BLaER1 treated with 17β-estradiol and CSF1 and Interleukin-3, amounts not matched to agents 10 nM and 100 nM (cell line): Measurements from ENCODE around the gene FLOT1.
"Not testable (repeated sequence)": the region's sequence is repeated elsewhere in the genome, so short reads cannot be mapped to it uniquely, and the experiment has no call there.

Source experiments
- H3K27ac ChIP-seq, 11 experiments: shearing (Covaris generic); formaldehyde crosslinking; 2 replicates each; pipeline ENCODE4 v1.8.1; 2022
- H3K27me3 ChIP-seq, 11 experiments: shearing (Covaris generic); formaldehyde crosslinking; 2 replicates each; pipeline ENCODE4 v1.8.1; 2022
- H3K36me3 ChIP-seq, 11 experiments: shearing (Covaris generic); formaldehyde crosslinking; 2 replicates each; pipeline ENCODE4 v1.8.1; 2022
- H3K4me1 ChIP-seq, 10 experiments: shearing (Covaris generic); formaldehyde crosslinking; 2 replicates each; pipeline ENCODE4 v1.8.1; 2022
- H3K4me2 ChIP-seq, 11 experiments: shearing (Covaris generic); formaldehyde crosslinking; 2 replicates each; pipeline ENCODE4 v1.8.1; 2022
- H3K4me3 ChIP-seq, 10 experiments: shearing (Covaris generic); formaldehyde crosslinking; 2 replicates each; pipeline ENCODE4 v1.8.1; 2022
- H3K9ac ChIP-seq, 11 experiments: shearing (Covaris generic); formaldehyde crosslinking; 2 replicates each; pipeline ENCODE4 v1.8.1; 2022
- H3K9me3 ChIP-seq, 11 experiments: shearing (Covaris generic); formaldehyde crosslinking; replicated peaks in 1 of 11; 2 replicates each; pipeline ENCODE4 v1.8.1; 2022
- H4K20me1 ChIP-seq, 11 experiments: shearing (Covaris generic); formaldehyde crosslinking; 2 replicates each; pipeline ENCODE4 v1.8.1; 2022
- Cebpa-rat ChIP-seq, 11 experiments: shearing (Covaris generic); IDR thresholded peaks; 2 replicates each; pipeline ENCODE4 v1.8.1; 2022

The FLOT1 gene

DNA sequence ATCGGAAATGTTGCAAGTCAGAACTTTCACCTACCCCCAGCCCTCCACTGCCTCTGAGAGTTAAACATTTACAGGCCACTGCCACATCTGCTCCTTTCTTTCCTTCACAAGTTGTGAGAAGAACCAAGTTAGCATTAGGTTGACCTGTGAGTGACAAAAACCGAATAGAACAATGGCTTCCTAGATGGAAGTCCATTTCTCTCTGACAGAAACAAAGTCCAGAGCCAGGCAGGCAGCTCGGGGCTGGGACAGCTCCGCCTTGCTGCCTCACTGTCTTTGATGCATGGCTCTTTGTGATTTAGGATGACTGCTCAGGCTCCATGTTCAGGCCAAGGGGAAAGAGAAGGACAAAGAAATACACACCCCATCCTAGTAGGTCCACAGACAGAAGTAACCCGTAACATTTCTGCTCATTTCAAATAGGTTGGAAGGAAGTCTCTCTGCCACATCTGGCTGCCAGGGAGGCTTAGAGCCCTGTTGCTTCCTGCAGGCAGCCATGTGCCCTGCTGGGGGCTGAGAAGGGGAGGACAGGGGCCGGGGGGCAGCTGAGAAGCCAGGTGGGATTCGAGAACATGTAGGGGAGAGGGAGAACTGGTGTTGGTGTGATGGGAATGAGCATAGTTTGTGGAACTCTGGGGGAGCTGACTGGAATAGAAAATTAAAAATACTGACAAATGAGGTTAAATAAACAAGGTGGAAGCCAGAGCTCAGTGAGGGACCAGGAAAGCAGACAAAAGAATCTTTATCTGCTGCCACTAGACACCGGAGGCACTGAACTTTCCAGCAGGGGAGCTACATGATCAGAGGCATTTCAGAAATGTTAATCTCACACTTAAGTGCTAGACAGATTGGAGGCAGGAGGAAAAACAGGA, 21.4 kb upstream of the FLOT1 start:
- TF ChIP-seq Cebpa-rat (IDR thresholded peaks at IDR 0.05) = no peak
- Histone ChIP-seq H3K27ac (peak overlapping the region; percentile 15 to 66 (median 46); a peak in 18 of 22 replicates), H3K9me3 (peaks cover 3 to 18% (median 13%) of the 10 kb centered on the region in 11 experiments; a peak in 16 of 22 replicates), H4K20me1 (no peaks in the 10 kb centered on the region), H3K4me2 (peak overlapping the region; percentile 19 to 65 (median 45)), H3K36me3 (no peaks in the 10 kb centered on the region), H3K9ac (peak overlapping the region in 9 of 11 experiments; percentile 1 to 34 (median 22); a peak in 9 of 22 replicates), H3K4me1 (peaks cover 39 to 93% (median 62%) of the 10 kb centered on the region in 10 experiments), H3K27me3 (no peaks in the 10 kb centered on the region), H3K4me3 (no peak overlapping the region)

DNA sequence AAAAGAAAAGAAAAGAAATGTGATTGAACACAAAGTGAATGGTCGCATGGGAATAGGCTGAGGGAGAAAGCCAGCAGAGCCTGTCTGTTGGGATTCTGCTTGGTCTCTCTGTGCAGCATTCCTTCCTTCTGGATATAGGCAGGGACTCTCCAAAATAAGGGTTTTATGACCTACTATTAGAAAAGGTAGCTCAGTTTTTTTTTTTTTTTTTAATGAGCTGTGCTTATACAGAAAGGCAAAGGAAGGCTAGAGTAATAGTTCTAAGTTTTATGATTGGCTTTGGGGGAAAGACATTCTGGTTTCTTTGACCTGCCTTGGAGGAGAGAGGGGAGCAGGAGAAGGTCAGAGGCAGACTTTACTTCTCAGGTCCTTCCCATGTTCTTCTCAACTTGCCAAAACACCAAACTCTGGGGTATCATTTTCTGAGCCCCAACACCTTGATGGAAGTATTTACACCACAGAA, 20.7 kb upstream of the FLOT1 start:
- Histone ChIP-seq H3K9me3 (peaks cover 3 to 18% (median 13%) of the 10 kb centered on the region in 11 experiments; a peak in 16 of 22 replicates), H3K27ac (peak overlapping the region in 7 of 11 experiments; percentile 16 to 66 (median 52); a peak in 8 of 22 replicates), H3K4me1 (peaks cover 37 to 93% (median 62%) of the 10 kb centered on the region in 10 experiments), H3K4me2 (peak overlapping the region in 10 of 11 experiments; percentile 19 to 65 (median 50); a peak in 19 of 22 replicates), H3K9ac (peak overlapping the region in 2 of 11 experiments; percentile 10 to 31; a peak in 2 of 22 replicates), H3K27me3 (no peaks in the 10 kb centered on the region), H4K20me1 (no peaks in the 10 kb centered on the region), H3K4me3 (no peak overlapping the region), H3K36me3 (no peaks in the 10 kb centered on the region)
- TF ChIP-seq Cebpa-rat (IDR thresholded peaks at IDR 0.05) = no peak

DNA sequence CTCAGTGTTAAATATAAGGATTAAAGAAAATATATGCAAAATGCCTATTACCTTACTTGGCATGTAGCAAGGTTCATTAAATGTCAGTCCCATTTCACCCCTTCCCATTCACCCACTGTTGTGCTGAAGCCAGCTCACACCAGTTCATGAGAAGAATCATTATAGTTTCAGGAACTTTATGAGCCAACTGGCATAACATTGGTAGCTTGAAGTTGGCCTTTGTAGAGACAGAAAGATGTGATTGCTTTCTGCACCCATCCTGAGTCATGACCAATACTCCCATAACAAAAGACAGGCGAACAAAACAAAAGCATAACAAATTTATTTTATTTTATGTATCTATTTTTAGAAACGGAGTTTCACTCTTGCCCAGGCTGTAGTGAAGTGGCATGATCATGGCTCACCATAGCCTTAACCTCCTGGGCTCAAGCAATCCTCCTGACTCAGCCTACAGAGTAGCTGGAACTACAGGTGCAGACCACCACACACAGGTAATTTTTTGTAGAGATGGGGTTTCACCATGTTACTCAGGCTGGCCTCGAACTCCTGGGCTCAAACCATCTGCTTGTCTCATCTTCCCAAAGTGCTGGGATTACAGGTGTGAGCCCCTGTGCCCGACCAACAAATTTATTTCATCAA, 19.4 kb upstream of the FLOT1 start:
- TF ChIP-seq Cebpa-rat (IDR thresholded peaks at IDR 0.05) = no peak
- no peak overlapping the region for H3K9ac ChIP-seq
- H3K4me3 ChIP-seq = no peak overlapping the region
- H3K4me1 ChIP-seq = peaks cover 25 to 93% (median 57%) of the 10 kb centered on the region in 10 experiments
- H3K27me3 ChIP-seq = no peaks in the 10 kb centered on the region
- H3K9me3 ChIP-seq = peaks cover 3 to 18% (median 13%) of the 10 kb centered on the region in 11 experiments; a peak in 16 of 22 replicates
- H3K36me3 ChIP-seq = no peaks in the 10 kb centered on the region
- no peak overlapping the region; a peak in 1 of 22 replicates for H3K27ac ChIP-seq
- H4K20me1 ChIP-seq = no peaks in the 10 kb centered on the region
- H3K4me2 ChIP-seq = peak overlapping the region in 2 of 11 experiments; percentile 50 to 62; a peak in 3 of 22 replicates

DNA sequence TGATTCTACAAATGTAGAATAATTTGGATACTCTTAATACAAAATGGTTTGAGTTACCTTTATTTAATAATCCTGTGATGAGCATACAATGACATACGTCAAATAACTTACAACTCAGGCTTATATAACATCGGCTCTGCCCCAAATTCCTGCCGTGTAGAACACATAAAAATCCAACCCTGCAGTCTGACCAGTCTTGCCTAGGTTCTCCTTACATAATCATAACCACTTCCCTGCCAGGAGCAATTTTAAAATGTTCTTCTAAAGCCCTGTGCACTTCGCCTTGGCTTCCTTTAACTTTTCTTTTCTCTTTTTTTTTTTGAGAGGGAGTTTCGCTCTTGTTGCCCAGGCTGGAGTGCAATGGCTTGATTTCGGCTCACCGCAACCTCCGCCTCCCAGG, 18.1 kb upstream of the FLOT1 start:
- Histone ChIP-seq H4K20me1 (no peaks in the 10 kb centered on the region), H3K4me1 (peaks cover 24 to 91% (median 51%) of the 10 kb centered on the region in 10 experiments), H3K4me2 (peak overlapping the region in 6 of 11 experiments; percentile 21 to 80 (median 76); a peak in 10 of 22 replicates), H3K36me3 (no peaks in the 10 kb centered on the region), H3K9ac (peak overlapping the region in 1 of 11 experiments; percentile 24; a peak in 1 of 22 replicates), H3K27me3 (no peaks in the 10 kb centered on the region), H3K27ac (peak overlapping the region in 3 of 11 experiments; percentile 74 to 78 (median 75); a peak in 3 of 22 replicates), H3K4me3 (no peak overlapping the region), H3K9me3 (peaks cover 3 to 18% (median 13%) of the 10 kb centered on the region in 11 experiments; a peak in 16 of 22 replicates)
- TF ChIP-seq Cebpa-rat (IDR thresholded peaks at IDR 0.05) = no peak

DNA sequence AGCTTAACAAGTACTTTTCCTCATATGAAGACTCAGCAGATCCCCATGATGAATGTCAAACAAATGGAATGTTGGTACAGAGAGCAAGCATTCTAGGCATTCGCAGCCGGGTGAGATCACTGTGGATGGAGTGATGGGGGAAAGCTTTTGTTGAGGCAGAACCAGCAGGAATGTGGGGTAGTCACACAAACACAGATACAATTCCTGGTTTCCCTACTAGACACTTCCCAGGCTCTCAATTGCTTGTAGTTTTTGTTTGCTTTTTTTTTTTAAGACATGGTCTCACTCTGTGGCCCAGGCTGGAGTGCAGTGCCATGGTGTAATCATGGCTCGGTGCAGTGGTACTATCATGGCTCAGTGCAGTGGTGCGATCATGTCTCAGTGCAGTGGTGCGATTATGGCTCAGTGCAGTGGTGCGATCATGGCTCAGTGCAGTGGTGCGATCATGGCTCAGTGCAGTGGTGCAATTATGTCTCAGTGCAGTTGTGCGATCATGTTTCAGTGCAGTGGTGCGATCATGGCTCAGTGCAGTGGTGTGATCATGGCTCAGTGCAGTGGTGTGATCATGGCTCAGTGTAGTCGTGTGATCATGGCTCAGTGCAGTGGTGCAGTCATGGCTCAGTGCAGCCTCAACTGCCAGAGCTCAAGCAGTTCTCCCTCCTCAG, 17.2 kb upstream of the FLOT1 start:
- peak overlapping the region in 10 of 11 experiments; percentile 17 to 80 (median 70); a peak in 21 of 22 replicates for H3K4me2 ChIP-seq
- H3K4me1 ChIP-seq = peaks cover 24 to 93% (median 50%) of the 10 kb centered on the region in 10 experiments
- no peaks in the 10 kb centered on the region for H3K36me3 ChIP-seq
- peaks cover 3 to 15% (median 10%) of the 10 kb centered on the region in 11 experiments; a peak in 16 of 22 replicates for H3K9me3 ChIP-seq
- TF ChIP-seq Cebpa-rat (IDR thresholded peaks at IDR 0.05) = peak in 1 of 11 experiments; percentile 34; a peak in 1 of 22 replicates
- peak overlapping the region in 2 of 11 experiments; percentile 45 to 53; a peak in 4 of 22 replicates for H3K9ac ChIP-seq
- H3K27me3 ChIP-seq = no peaks in the 10 kb centered on the region
- no peaks in the 10 kb centered on the region for H4K20me1 ChIP-seq
- H3K27ac ChIP-seq = peak overlapping the region; percentile 41 to 78 (median 67); a peak in 21 of 22 replicates
- peak overlapping the region in 1 of 10 experiments; percentile 12; a peak in 1 of 20 replicates for H3K4me3 ChIP-seq

DNA sequence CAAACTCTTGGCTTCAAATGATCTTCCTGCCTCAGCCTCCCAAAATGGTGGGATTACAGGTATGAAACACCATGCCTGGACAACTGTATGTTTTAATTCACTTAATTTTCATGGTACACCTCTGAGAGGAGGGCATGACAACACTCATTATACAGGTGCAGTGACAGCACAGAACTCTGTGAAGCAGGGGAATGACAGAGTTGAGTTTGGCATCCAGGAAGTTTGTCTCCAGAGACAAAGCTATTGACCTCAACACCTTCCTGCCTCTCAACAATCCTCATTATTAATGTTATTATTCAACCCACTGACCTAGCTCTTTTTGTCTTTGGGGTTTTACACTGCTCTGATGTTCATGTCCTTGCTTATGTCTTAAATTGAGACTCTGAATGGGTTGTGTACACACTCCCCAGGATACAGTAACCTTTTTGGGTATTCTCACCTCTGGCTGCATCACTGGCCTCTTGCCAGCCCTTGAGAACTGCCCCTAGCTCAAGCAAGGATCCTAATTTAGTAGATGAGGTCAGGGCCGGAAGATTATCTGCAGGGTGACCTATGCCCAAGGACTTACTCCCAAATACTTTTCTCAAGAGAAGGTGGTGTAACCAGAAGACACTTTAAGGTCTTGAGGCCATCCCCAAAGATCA, 14.9 kb upstream of the FLOT1 start:
- Histone ChIP-seq H4K20me1 (no peaks in the 10 kb centered on the region), H3K9me3 (peaks cover 0 to 12% (median 8%) of the 10 kb centered on the region in 11 experiments; a peak in 15 of 22 replicates), H3K27ac (peak overlapping the region in 2 of 11 experiments; percentile 74 to 78; a peak in 4 of 22 replicates), H3K4me2 (peak overlapping the region in 8 of 11 experiments; percentile 1 to 76 (median 12); a peak in 9 of 22 replicates), H3K4me1 (peaks cover 27 to 96% (median 48%) of the 10 kb centered on the region in 10 experiments), H3K27me3 (no peaks in the 10 kb centered on the region), H3K9ac (peak overlapping the region in 1 of 11 experiments; percentile 7; a peak in 1 of 22 replicates), H3K36me3 (no peaks in the 10 kb centered on the region), H3K4me3 (no peak overlapping the region)
- no peak for TF ChIP-seq Cebpa-rat (IDR thresholded peaks at IDR 0.05)

DNA sequence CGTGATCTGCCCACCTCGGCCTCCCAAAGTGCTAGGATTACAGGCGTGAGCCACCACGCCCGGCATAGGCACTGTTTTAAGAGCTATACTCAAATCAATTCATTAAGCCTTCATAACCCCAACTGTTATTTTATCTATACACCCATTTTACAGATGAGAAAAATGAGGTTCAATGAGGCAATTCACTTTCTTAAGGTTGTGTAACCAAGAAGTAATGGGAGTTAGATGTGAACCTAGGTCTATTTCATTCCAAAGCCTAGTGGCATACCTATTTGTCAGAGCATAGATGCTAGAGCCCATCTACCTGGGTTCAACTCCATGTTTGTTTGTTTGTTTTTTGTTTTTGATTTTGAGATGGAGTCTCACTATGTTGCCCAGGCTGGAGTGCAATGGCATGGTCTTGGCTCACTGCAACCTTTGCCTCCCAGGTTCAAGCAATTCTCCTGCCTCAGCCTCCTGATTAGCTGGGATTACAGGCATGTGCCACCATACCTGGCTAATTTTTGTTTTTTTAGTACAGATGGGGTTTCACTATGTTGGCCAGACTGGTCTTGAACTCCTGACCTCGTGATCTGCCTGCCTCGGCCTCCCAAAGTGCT, 14.0 kb upstream of the FLOT1 start:
- H3K9me3 ChIP-seq = peaks cover 0 to 12% (median 8%) of the 10 kb centered on the region in 11 experiments; a peak in 15 of 22 replicates
- not testable (repeated sequence) for H3K27ac ChIP-seq, H3K9ac ChIP-seq, H3K27me3 ChIP-seq, H4K20me1 ChIP-seq, H3K36me3 ChIP-seq, H3K4me3 ChIP-seq
- peak overlapping the region in 2 of 11 experiments; percentile 62 to 76; a peak in 3 of 22 replicates for H3K4me2 ChIP-seq
- H3K4me1 ChIP-seq = peaks cover 33 to 96% (median 57%) of the 10 kb centered on the region in 10 experiments
